LoVo (cell line): ENCODE measurements around the gene PTPRC.
A peak's percentile ranks its signal among the peaks of the same experiment; 100 is the strongest.

ENCODE experiments used
- DNase-seq: peaks from one replicate; pipeline ENCODE4 v3.0.0-alpha.2; 2016; ENCODE audit warnings: low spot score

The PTPRC gene

DNA sequence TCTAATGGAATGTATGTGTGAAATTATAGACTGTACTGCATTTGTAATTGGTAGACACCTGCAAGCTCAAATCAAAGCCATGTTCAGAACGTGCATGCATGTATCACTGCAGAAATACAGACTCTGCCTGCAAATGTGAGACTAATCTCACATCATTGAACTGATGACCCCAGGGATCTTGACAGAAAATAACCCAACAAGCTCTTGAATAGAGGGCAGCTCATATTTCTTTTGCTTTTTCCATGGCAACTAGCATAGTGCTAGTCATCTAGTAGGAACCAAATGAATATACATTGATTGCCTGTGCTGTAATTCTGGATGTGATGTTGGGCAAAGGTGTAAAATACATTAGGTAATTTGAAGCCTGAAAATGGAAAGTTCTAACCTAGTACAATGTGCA lies 62.4 kb downstream of the PTPRC start:
- no peak for DNase-seq

DNA sequence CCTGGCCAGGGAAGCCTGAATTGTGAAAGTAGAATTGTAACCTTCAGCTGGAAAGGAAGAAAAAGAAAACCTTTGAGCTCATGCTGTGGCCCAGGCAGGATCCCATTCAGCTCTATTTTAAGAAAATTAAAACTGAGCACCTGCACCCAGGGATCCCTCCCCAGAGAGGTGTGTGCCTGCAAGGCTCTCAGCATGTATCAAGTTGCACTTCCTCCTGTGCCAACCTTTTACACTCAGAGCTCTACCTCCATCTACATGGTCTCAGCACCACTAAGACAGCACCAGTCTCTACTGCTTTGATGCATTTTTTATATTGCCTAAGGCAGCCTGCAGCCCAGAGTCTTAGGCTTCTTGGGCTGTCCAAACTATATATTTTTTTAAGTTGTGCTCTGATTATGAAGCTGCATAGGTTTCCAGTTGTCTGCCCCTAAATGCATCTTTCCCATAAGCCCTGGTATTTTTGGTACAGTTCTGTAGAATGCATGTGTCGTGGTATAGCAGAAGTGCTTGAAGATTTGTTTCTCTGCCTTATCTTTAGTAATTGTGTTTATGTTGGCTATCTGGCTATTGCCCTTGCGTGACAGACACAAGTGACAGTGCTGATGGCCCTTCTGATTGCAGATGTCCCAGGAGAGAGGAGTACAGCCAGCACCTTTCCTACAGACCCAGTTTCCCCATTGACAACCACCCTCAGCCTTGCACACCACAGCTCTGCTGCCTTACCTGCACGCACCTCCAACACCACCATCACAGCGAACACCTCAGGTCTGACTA lies 63.1 kb downstream of the PTPRC start:
- no peak for DNase-seq

DNA sequence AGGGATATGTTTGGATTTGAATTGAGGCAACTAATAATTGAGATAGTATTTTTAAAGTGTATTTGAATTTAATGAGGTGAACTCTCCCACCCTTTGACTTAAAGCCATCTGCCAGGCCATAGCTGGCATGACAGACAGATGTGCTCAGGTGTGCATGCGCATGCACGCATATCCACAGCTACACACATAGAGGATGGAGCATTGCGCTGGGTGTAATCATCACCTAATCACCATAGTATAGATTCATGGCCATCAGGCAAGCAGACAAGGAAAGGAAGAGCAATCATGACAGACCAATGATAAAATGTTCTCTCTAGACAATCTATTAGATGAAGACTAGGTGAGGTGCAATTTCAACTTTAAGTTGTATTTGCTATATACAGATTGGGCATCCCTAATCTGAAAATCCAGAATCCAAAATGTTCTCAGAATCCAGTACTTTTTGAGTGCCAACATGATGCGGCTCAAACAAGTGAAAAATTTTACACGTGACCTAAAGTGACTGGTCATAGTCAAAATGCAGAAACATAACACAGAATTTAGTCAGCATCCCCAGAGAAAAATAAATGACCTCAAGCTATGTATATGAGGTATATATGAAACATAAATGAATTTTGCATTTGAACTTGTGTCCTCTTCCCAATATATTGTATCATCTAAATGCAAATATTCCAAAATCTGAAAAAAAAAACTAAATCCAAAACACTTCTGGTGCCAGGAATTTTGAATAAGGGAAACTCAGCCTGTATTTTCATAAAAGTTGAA lies 70.1 kb downstream of the PTPRC start:
- no peak for DNase-seq

DNA sequence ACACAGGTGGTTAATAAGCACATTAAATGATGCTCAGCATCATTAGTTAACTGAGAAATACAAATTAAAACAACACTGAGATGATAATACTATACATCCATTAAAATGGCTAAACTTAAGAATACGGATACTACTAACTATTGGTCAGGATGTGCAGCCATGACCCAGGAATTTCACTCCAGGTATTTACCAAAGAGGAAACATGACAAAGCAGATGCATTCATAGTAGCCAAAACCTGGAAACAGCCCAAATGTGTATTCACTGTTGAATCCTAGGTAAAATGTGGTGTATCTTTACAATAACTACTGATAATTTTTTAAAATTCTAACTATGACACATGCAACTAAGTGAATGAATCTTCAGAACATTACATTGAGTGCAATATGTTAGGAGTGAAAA lies 73.0 kb downstream of the PTPRC start:
- DNase-seq = no peak

DNA sequence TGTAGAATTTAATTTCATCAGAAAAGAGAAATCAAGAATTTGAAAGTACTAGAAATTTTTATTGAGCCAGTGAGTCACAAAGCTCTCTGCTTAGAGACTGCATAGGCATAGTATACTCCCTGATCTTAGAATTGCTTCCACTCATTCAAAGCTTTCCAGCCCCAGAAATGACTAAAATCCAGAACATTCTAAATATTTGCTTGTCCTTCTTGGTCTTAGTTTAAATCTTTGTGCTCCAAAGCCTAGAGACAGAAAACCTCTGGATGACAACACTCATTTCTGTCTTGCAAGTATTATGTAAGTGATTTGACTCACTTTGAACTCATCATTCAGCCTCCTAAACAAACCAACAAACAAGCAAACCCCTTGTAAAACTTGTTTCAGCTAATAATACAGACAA lies 74.2 kb downstream of the PTPRC start:
- DNase-seq = no peak

DNA sequence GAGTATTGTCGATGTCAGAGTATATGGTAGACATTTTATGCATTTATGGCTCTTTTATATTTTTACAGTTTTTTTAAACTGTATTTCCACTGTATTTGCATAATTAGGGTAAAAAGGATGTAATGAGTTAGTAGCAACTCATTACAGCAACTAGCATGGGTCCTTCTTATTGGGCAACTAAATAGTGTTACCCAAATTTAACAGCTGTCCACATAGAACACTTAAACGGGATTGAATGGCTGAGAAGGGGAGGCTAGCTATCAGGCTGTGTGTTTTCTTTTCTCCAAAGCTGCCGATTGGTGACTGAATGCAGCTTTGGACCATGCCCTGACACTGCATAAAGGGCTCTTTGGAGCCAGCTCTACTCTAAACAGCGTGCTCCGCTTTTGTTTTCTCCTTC lies 75.4 kb downstream of the PTPRC start:
- DNase-seq = no peak

DNA sequence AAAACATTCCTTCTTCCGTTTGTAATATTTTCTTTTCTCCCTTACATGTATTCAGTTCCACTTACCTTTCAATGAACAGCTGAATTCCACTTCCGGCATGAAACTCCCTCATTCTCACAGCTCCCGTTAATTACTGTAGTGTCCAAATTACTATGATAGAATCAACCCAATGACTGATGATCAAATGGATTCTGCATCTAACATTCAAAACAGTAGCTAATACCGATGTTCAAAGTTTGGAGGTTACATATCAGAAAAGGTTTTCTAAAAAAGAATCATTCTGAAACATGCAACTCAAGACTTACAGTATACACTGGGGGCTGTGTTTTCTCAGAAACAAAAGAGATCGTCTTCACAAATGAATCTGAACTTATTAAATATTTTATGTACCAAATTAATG lies 77.2 kb downstream of the PTPRC start:
- DNase-seq = no peak

DNA sequence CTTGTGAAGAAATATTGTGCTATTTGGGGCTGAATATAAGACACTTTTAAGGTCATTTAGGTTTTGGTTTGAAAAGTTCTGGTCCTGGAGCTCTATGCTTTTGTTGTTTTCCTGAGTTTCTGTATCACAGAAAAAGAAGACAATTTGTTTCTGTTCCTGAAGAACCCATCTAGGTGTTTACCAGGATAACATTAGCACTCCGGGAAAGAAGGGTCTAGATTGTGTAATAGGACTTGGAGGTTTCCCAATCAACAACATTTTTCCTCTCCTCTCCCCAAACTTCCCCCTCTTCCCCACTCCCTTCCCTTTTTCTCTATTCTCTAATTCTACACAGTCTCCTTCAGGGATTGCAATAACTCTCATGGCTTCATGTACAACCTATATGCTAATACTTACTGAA lies 78.7 kb downstream of the PTPRC start:
- no peak for DNase-seq

DNA sequence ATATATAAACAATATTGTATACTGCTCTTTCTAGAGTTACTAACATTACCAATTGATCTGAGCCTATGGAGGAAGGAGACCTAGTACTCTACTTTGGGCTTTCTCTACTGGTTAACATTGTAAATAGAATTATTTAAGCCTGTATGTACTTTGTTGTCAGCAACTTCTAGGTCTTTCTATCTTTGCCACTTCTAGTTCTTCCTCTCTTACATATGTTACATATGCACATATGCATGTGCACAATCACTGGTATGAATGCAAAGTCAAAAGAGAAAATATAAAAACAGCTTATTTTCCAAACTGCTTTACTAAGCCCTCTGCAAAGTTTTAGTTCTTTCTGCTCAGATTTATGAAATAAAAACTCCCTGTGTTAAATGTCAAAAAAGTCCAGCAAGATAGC lies 84.3 kb downstream of the PTPRC start:
- DNase-seq = no peak

DNA sequence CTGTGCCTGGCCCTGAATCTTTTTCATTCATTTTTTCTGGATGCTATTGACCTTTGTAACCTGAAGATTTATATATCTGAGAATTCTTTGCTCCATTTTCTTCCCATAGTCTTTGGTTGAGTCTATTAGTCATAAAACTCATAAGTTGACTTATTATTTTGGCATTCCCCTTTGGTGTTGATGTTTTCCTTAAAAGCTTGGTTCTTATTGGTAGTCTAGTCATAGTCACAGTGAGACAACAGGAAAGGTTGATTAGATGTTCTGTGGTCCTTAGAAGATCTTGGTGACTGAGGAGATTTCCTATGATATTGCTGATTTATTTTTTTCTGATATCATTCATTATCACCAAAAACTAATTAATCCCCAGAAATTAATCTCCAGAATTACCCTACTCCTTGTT lies 86.2 kb downstream of the PTPRC start:
- DNase-seq = no peak

DNA sequence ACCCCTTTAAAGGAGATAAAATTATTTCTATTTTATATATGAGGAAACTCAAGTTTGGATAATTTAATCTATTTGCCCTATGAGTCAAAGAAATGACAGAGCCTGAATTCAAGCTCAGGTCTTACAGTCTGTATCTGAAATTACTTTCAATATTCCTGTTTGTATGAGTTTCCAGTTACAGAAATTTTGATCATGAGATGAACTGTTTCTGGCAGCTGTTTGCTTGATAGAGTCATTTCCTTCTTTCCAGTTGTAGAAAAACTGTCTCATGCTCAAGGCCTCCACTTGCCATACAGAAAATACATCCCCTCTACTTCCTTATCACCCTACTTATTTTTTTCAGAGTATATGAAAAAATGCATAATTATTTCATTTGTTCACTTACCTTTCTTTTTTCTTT lies 87.6 kb downstream of the PTPRC start:
- DNase-seq = no peak

DNA sequence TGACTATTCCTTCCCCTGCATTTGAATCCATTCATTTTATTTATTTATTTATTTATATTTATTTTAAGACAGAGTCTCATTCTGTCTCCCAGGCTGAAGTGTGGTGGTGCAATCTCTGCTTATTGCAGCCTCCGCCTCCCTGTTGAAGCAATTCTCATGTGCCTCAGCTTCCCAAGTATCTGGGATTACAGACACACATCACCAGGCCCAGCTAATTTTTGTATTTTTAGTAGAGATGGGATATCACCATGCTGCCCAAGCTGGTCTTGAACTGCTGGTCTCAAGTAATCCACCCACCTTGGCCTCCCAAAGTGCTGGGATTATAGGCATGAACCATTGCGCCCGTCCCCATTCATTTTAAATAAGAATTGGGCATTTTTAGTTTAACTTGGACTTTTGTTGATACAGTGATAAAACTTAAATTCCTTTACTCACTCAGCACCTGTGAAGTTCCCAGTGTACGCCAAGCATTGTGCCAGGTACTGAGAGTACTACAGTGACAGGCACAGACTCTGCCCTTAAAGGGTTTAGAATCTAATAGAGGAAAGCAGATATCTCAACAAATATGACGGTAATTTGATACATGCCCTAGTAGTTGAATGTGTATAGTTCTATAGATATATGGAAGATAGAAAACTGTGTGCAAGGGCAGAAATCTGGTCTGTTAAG lies 90.5 kb downstream of the PTPRC start:
- DNase-seq = no peak

DNA sequence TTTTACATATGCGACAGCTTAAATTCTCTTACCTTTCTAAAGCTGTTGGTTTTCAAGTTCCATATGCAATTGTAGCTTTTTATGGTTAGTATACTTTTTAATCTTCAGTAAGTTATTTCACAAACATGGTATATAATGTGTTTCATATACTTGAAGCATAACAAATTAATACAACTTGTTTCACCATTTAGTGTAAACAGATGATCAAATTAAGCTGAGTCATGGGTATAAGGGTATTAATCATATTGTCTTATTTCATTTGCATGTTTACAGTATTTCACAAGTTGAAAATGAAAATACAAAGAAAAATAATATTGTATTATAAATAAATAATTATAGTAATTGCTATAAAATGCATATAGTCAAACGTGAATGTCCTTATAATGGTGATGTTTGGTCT lies 92.1 kb downstream of the PTPRC start:
- no peak for DNase-seq

DNA sequence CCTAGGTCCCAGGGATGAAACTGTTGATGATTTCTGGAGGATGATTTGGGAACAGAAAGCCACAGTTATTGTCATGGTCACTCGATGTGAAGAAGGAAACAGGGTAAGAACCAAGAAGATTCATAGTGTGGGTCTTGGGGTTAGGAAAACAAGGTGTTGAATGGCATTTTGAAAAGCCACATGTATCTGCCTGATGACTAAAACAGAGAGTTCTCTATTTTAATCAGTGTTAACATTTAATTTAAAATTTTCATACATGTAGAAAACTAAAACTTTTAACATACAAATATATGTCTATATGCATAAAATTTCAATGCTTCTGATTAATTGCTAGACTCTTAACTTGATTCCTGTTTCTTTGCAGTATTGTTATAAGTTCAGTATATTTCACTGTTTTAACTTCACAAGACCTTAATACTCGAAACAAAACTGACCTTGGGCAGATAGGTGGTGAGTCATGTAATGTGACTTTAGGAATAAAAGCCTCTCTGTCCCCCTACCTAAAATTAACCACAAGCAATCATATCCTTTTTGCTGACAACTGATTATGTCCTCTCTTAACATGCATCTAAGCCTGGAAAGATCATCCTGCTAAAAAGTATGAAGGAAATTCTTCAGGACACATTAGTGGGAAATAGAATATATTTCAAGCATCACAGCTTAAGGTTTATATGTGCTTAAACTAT lies 95.6 kb downstream of the PTPRC start:
- DNase-seq = no peak

DNA sequence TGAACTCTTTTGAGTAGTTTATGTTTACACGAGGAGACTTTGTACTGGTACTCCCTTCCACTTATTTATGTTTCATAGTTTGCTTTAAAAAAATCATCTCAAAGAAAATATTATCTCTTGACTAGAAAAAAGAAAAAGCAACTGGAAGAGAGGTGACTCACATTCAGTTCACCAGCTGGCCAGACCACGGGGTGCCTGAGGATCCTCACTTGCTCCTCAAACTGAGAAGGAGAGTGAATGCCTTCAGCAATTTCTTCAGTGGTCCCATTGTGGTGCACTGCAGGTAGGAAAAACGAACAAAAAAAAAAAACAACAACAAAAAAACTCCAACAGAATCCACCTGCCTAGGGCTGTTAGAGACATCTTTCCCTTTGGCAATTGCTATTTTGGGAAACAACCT lies 102.9 kb downstream of the PTPRC start:
- DNase-seq = no peak

DNA sequence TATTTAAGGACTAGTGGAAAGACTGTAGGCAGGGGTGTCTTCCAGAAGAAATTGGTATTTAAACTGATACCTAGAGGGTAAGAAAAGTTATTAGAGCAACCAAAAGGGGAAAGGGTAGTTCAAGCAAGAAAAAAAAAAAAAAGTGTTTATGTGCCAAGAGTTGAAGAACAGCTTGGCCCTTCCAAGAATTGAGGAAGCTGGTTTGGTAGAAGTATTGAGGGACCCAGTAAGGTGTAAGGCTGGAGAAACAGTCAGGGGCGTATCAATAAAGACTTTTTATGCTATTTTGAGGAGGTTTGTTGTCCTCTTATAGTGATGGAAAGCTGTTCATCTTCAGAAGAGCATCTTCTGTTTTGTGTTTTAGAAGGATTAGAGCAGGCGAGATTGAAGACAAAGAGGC lies 108.3 kb downstream of the PTPRC start:
- no peak for DNase-seq

DNA sequence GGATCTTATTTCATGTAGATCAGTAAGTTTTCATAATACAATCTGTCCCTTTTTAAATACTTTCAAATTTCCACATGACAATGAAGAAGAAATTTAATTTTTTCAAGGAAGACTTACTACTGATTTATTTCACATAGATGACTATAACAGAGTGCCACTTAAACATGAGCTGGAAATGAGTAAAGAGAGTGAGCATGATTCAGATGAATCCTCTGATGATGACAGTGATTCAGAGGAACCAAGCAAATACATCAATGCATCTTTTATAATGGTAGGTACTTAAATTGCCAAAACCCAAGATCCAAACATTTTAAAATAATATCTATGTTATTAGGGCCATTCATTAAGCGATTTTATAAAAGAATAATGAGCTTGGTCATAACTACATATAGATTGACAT lies 110.4 kb downstream of the PTPRC start:
- no peak for DNase-seq

DNA sequence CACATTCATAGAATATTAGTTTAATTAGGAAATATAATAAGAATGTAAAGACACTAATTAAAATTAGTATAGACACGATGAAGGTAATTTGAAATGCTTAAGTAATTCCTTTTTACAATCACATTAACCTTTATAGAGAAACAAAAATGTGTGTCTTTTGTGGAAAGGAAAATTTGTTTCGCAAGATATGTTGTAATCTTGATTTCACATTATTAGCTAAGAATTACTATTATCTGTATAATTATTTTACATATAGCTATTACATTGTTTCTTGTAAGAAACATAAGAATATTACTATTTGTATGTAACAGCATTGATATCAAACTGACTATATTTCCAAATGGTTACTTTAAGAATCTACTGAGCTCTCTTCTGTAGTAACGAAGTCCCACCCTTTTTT lies 111.2 kb downstream of the PTPRC start:
- DNase-seq = no peak

DNA sequence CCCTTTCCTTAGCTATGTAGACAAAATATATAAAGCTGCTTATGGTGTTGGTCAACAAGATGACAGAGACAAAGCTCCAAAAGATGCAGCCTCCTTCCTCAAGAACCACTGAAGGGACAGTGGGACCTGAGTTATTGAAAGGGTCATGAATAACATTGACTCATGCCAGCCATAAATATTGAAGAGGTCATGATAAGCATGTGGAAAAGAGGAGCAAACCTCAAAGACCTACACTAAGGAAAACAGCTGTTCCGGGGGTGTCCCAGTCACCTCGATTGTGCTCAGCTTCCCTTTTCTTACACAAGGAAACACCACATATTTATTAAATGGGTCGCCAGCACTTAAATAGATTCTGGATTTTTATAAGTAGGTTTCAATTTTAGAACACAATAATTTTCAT lies 112.9 kb downstream of the PTPRC start:
- no peak for DNase-seq

DNA sequence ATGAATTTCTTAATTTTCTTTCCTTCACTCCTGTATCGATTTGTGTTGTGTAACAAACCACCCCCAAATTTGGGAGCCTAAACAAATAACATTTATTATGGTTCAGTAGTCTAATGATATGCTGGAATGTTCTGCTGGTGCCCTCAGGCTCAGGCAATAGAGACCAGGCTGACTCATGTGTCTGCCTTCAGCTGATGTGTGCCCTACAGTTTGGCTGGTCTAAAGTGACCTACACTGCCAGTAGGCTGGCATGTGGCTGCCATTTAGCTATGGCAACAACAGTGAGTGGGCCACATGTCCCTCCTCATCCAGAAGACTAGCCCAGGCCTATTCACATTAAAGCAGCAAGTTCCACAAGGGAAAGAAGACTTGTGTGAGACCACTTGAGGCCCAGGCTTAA lies 115.8 kb downstream of the PTPRC start:
- no peak for DNase-seq

DNA sequence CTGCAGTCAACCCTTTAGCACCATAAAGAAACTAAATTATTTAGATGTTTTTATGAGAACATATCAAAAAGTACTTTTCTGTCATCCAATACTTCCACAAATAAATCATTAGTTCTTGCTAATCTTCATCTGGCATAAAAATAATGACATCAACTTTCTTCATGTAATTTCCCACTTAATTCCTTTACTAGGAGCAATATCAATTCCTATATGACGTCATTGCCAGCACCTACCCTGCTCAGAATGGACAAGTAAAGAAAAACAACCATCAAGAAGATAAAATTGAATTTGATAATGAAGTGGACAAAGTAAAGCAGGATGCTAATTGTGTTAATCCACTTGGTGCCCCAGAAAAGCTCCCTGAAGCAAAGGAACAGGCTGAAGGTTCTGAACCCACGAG lies 116.9 kb downstream of the PTPRC start:
- no peak for DNase-seq

DNA sequence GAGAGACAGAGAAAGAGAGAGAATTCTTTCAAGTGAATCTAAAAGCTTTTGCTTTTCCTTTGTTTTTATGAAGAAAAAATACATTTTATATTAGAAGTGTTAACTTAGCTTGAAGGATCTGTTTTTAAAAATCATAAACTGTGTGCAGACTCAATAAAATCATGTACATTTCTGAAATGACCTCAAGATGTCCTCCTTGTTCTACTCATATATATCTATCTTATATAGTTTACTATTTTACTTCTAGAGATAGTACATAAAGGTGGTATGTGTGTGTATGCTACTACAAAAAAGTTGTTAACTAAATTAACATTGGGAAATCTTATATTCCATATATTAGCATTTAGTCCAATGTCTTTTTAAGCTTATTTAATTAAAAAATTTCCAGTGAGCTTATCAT lies 117.6 kb downstream of the PTPRC start:
- DNase-seq = peak; percentile 43
